NCI-H146 treated with DMSO at 0.1 percent for 48 hours (cell line): Measurements from ENCODE around the gene CCDC85B.

Experiments used
- DNase-seq: peaks from one replicate; lab custom pipeline; 2025; ENCODE audit not compliant: unreplicated experiment; lab: John Stamatoyannopoulos, UW

CCDC85B gene

DNA sequence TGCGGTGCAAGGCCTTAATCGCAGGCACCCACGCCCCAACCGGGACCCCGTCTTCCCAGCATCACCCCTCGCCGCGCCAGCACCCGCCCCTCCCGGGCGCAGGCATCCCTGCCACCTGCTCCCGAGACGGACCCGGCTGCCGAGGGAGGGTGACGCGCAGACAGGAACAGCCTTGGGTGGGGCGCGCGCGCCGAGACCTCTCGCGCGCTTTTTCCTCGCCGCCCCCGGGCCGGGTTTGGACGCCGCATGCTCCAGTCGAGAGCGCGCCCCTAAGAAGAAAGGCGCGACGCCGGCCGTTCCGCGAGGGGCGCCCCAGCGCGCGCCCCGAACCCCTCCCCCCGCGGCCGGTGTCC is 33.0 kb upstream of the CCDC85B start:
- DNase-seq, result no peak

DNA sequence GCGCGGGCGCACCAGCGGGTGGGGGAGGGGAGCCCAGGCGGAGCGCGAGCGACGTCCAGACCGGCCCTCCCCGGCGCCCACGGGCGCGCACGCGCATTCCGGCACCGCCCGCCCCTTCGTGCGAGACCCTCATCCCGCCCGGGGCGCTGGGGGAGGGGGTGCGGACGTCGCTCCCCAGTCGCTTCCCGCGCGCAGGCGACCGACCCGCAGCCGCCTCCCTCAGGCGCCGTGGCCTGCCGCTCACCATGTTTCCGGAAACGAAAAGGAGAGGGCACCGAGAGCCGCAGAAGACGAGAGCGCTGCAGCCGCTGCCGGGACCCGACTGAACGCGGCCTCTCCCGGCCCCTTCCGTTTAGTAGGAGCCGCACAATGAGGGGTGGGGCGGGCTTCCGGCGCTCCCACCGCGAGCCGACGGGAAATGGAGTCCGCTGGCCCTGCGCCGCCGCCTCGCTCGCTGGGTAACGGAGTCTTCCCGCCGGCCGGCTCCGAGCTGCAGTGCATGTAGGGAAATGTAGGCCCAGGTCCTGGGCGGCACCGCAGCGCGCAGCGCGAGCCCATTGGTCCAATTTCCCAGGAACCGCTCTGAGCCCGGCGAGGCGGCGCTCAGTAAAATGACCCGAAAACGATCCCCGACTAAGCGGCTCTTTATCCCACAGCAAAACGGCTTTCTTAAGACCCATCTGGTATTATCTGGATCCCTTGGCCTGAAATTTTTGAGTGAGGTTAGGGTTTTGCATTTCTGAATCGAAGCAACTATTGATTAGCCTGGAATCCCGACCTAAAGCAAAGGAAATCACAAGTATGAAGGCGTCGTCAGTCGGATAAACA is 32.4 kb upstream of the CCDC85B start, which contains the start of gene CFL1:
TSS of gene CFL1 (minus strand) at position 328 of the 828 bp plus-strand sequence. CDS start at position 247, 81 bp downstream.
- DNase-seq, result peak; percentile 93

DNA sequence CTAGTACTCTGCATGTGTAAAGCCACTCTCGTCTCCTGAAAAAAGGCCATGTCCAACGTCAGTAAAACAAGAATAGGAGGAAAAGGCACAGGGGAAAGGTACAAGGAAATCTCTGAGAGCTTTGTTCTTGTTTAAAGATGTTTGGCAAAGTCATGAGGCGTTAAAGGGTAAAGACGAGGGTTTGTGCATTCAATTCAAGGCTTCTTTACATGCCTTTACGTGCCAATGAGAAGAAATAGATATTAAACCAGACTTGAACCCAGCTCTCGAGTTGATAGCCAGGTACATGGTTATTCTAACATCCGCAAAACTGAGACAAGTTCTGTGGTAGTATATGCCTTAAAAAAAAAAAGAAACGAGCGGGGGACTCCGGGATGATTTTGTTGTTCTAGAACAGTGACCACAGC is 31.8 kb upstream of the CCDC85B start:
- peak; percentile 59 for DNase-seq

DNA sequence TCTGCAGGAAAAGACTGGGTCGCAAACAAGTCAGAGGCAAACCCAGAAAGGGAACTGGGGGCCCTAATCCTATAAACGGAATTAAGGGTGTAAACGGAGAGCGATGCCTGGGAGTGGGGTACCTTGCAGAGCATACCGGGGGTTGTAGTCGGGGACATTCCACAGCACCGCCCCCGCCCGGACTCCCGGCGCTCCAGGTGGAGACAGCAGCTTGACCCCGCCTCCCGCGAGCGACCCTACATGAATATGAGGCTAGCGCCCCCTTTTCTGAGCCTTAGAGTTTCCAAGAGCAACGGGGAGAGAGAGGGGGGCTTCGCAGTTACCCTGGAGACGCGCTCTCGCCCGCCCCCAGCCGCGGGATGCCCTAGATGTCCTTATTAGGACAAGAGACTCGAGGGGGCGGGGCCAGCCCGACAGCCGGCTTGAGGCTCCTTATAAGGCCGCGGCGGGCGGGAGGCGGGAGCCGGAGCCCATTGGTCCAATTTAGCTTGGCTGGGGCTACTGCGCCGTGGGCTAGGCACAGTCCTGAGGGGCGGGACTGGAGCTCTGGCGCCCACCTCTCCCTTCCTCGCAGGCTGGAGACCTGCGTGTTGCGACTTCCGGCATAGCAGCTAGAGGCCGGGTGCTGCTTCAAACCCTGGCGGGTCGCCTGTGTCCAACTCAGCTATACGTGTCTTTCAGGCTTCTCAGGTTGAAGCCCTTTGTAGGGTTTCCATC is 31.2 kb upstream of the CCDC85B start:
- peak; percentile 97 for DNase-seq

DNA sequence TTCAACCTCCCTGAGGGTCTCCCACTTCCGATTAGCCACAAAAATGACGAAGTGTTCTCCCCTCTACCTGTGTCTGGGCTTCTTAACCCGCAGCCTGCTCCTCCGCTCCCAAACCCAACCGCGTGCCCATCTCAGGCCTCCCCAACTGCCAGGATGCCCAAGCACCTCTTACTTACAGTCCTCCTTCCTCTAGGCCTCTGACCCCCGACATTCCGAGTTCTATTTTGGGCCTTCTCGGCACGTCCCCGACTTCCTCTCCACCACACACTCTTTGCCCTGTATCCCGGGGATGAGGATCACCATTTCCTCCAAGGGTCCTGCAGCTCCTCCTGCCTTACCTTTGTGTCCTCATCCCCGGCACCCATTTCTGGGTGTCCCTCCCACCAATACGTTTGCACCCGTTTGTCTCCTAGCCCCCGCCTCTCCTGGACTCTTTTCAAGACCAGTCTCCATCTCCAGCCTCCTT is 30.6 kb upstream of the CCDC85B start:
- peak; percentile 59 for DNase-seq

DNA sequence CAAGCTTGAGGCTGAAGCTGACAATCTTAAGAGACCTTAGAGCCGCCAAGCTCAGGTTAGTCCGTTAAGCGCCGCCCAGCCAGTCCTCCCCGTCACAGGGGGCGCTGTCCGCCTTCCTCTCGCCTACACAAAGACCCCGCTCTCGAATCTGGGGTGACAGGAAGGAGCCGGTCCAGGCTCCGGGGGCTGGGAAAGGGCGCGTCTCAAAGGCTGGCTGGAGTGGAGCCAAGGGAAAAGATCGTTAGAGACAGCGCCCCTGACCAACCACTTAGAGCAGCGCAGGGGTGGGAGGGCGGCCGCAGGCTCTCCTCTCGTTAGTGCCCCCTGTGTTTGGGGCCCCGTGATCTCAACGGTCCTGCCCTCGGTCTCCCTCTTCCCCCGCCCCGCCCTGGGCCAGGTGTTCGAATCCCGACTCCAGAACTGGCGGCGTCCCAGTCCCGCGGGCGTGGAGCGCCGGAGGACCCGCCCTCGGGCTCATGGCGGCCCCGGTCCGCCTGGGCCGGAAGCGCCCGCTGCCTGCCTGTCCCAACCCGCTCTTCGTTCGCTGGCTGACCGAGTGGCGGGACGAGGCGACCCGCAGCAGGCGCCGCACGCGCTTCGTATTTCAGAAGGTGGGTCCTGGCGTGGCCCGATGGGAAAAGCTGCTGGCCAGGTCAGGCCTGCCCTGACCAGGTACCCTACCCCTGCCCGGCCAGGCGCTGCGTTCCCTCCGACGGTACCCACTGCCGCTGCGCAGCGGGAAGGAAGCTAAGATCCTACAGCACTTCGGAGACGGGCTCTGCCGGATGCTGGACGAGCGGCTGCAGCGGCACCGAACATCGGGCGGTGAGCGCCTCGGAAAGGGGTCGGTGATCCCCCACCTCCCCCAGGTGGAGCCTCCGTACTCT is 30.0 kb upstream of the CCDC85B start, which contains the start of gene MUS81:
TSS of gene MUS81 (plus strand) at position 156 of the 887 bp plus-strand sequence. CDS start at position 477, 321 bp downstream.
- DNase-seq, result peak; percentile 91

DNA sequence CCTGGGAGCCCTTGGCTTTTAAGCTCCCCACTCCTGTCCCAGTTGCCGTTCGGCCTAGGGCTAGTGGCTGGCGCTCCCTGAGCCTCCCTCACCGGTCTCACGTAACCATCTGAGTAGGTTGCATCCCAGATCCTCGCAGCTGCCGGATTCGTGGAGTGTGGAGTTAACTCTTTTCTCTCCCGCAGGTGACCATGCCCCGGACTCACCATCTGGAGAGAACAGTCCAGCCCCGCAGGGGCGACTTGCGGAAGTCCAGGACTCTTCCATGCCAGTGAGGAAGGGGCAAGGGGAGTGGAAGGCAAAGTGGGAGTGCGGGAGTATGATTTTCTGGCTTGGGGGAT is 29.3 kb upstream of the CCDC85B start:
- no peak for DNase-seq

DNA sequence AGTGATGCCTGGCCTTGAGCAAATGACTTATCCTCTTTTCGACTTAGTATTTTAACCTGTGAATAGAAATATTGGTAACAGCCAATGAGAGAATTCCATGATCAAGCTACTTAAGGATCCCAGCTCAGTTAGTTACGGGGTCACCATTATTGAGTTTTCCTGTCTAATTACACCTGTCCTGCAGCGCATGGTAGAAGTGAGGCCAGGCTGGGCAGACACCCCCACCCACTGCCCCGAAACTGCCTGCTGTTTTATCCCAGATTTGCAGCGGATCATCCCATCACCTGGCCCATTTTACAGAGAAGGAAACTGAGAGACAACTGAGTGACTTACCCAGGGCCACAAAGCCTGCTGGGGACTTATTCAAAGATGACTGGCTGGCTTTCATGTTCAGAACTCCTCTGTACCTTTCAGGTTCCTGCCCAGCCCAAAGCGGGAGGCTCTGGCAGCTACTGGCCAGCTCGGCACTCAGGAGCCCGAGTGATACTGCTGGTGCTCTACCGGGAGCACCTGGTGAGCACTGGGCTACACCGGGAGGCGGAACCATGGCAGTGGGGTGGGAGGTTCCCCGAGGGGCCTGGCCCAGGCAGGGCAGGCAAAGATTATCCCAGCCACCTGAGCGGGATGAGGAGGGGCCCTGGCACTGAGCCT is 28.8 kb upstream of the CCDC85B start:
- DNase-seq, result no peak

DNA sequence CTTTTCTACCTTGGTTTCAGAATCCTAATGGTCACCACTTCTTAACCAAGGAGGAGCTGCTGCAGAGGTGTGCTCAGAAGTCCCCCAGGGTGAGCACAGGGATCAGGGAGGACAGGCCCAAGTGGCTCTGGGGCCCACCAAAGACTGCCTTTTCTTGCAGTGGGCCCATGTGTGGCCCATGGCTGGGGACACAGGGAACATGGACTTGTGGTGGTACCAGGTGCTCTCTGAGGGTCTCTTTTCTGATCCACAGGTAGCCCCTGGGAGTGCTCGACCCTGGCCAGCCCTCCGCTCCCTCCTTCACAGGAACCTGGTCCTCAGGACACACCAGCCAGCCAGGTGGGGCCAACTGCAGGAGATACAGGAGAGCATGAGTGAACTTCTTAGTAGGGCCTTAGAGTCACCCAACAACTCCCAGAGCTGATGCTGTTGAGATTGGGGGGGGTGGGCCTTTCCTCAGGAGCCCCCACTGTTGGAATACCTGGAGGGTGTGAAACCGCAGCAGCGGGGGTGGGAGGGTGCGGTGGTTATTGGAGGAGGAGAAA is 28.2 kb upstream of the CCDC85B start:
- no peak for DNase-seq

DNA sequence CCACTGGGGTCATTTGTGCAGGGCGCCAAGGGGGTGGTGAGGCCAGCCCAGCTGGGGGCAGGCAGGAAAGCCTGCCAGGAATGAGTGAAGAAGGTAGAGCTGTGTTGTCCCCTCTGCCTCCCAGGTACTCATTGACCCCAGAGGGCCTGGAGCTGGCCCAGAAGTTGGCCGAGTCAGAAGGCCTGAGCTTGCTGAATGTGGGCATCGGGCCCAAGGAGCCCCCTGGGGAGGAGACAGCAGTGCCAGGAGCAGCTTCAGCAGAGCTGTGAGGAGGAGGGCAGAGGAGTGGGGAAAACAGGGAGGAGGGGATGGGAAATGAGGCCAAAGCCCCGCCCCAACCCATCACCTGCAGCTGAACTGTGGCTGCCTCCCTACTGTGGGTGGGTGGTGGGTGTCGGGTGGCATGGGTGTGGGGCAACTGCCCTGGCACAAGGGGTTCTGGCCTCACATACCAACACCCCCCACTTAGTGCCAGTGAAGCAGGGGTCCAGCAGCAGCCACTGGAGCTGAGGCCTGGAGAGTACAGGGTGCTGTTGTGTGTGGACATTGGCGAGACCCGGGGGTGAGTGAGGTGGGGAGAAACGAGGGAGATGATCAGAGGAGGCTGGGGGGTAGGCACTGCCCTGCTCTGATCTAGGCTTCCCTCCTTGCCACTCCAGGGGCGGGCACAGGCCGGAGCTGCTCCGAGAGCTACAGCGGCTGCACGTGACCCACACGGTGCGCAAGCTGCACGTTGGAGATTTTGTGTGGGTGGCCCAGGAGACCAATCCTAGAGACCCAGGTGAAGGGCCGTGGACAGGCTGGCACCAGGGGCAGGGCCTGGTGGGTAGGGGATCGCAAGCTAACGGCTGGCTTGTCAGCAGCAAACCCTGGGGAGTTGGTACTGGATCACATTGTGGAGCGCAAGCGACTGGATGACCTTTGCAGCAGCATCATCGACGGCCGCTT is 27.3 kb upstream of the CCDC85B start:
- no peak for DNase-seq

DNA sequence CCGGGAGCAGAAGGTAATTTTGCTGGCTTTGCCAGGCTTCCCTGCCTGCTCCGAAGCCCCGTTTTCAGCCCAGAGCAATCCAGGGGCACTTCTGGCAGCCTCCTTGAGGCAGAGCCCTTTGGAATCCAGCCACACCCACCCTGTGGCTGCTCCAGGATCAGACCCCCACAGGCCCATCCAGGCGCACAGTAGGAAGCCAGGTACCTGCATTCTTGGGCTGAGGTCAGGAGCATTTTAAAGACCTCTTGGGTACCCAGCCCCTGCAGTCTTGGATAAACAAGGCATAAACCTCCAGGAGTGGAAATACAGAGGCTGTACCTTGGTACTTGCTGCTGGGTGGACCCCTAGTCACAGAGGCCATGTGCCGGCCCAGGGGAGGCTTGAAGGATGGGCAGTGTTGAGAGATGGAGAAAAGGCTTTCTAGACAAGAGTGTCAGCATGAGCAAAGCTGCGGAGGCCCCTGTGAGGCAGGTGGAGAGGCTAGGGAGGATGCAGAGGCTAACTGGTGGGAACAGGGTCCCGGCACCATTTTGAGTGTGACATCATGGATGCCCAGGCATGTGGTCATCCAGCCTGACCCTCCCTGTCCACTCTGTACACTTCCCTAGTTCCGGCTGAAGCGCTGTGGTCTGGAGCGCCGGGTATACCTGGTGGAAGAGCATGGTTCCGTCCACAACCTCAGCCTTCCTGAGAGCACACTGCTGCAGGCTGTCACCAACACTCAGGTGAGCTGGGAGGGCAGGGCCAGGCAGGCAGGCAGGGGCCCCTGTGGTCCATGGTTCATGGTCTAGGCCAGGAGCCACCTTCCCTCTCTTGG is 26.4 kb upstream of the CCDC85B start:
- DNase-seq, result no peak

DNA sequence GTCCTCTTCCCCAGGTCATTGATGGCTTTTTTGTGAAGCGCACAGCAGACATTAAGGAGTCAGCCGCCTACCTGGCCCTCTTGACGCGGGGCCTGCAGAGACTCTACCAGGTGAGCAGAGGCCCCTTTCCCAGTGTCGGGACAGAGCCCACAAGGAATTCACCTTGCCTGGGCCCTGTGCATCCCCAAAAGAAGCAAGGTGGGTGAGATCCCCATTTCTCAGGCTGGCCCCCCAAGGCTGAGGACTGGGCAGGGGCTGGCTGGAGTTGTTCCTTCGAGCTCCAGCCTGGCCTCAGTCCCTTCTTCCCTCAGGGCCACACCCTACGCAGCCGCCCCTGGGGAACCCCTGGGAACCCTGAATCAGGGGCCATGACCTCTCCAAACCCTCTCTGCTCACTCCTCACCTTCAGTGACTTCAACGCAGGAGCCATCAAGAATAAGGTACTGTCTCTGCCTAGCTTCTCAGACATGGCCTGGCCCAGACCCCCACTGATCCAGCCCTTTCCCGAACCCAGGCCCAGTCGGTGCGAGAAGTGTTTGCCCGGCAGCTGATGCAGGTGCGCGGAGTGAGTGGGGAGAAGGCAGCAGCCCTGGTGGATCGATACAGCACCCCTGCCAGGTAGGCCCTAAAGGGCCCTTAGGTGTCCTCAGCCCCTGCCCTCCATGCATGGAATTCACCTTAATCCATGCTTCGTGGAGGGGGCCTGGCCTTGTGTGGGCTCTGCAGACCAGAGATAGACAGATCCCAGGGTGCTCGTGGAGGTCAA is 25.6 kb upstream of the CCDC85B start:
- DNase-seq, result no peak

DNA sequence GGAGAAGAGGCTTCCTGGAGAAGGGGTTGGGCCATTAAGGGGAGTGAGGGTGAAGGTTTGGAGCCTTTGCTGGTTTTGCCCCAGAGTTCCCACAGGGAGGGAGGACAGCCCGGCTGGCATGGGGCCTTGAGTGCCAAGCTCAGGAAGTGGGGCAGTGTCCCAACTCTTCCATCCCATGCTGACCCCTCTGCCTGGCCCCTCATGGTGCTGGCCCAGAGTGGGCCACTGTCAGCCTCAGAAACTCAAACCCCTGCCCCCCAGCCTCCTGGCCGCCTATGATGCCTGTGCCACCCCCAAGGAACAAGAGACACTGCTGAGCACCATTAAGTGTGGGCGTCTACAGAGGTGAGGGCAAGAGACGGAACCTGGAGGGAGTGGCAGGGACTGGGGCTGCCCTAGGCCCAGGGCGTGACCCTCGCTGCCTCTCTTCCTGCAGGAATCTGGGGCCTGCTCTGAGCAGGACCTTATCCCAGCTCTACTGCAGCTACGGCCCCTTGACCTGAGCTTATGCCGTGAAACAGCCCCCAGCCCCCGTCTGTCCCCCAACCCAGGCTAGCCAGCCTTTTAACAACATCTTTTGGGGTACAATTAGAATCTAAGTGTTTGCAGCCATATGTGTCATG is 24.8 kb upstream of the CCDC85B start:
- no peak for DNase-seq

DNA sequence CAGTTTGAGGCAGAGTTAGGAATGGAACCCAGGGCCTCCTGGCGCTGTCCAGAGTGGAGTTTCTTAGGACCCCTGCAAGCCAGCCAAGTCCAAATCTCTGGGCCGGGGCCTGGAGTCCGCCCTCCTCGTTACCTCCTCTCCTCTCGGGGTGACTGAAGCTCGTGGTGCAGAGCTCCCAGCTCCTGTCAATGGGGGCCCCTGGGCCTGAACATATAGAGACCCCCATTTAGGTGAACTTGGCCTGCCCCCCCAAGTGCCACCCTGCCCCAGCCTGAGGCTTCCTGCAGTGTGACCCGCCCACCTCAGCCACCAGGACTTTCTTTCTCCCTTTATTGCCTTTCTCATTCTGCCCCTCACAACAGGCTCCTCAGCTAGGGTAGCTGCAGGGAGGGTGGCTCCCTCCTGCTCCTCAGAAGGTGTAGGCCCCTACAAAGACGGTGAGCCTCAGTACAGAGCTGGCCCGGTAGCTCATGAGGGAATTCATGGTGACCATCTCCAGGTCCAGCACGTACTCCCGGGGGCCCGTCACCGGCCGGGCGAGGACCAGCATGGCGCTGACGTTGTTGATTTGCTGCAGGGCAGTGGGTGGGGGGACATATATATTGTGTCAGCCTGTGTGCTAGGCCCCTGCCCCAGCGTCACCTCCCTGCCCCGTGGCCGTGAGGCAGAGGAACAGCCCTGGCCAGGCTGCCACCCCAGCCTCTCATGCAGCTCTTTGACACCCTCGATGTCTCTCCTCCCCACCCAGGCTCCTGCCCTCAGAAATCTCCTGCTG is 23.8 kb upstream of the CCDC85B start:
- no peak for DNase-seq

DNA sequence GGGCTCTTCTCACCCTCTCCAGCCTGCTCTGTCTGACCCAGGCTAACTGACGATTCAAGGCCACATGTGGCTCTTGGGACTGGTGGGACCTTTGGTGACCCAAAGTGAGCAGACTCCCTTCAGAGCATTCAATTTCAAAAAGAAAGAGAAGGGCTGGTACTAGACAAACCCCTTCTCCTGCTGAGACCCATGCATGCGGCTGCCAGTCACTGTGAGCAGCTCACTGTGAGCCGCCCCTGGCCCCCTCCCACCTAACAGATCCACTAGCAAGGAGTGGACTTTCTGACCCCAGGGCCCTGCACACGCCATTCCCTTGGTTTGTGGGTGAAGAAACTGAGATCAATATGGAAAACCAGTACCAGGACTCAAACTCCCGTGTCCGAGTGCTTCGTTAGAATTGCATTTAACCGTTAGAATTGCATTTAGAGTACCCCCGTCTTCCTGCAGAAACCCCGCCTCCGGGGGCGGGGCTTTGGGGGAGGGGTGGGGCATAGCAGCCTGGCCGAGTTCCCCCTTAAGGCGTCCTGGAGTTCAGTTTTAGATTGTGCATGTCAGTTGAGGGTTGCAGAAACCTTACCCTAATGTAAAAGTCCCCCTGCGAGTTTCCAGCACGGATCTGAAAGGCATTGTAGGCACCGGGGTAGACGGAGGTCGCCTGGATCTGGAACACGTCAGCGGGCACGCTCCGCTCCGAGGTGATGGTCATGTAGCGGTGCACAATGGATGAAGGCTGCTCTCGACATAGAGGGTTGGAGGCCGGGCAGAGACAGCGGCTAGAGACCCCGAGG is 23.0 kb upstream of the CCDC85B start:
- no peak for DNase-seq
